Astrocyte (in vitro differentiated cells and primary cell): ENCODE measurements around the gene ADD3. TPM values are rescaled to one million over a fixed set of nuclear protein-coding genes. Genes with fewer than 3 reads are reported as not detected.
A peak's percentile ranks its signal among the peaks of the same experiment; 100 is the strongest.

Source experiments
- DNase-seq: peaks from one replicate; pipeline ENCODE4 v3.0.0-alpha.2; 2010; ENCODE audit warnings: low read depth
- FAIRE-seq: peaks from 2 replicates; lab custom pipeline; 2011; peaks lifted over from hg19 to GRCh38; lab: Jason Lieb, UNC
- H2AFZ ChIP-seq: 2 replicates; pipeline ENCODE4 v1.6.0; 2012; ENCODE audit warnings: low read depth, low read length, inconsistent platforms
- H3K27ac ChIP-seq: 2 replicates; pipeline ENCODE4 v1.5.1; 2011; ENCODE audit warnings: low read depth, low read length, inconsistent platforms
- H3K27me3 ChIP-seq: 2 replicates; pipeline ENCODE4 v1.6.0; 2011; ENCODE audit warnings: low read length, inconsistent platforms; ENCODE audit not compliant: insufficient read depth
- H3K36me3 ChIP-seq: 2 replicates; pipeline ENCODE4 v1.5.1; 2011; ENCODE audit warnings: low read length, inconsistent platforms; ENCODE audit not compliant: insufficient read depth
- H3K4me1 ChIP-seq: 2 replicates; pipeline ENCODE4 v1.5.1; 2011; ENCODE audit warnings: low read length, inconsistent platforms; ENCODE audit not compliant: insufficient read depth
- H3K4me2 ChIP-seq: 2 replicates; pipeline ENCODE4 v1.6.0; 2012; ENCODE audit warnings: low read length, inconsistent platforms
- H3K4me3 ChIP-seq: 2 replicates; pipeline ENCODE4 v1.5.1; 2011; ENCODE audit warnings: low read depth, mild to moderate bottlenecking, low read length, inconsistent platforms; ENCODE audit not compliant: insufficient read depth
- H3K79me2 ChIP-seq: 2 replicates; pipeline ENCODE4 v1.6.0; 2012; ENCODE audit warnings: mild to moderate bottlenecking, low read length, inconsistent platforms; ENCODE audit not compliant: insufficient read depth
- H3K9ac ChIP-seq: 2 replicates; pipeline ENCODE4 v1.6.0; 2012; ENCODE audit warnings: mild to moderate bottlenecking, low read length, inconsistent platforms
- H3K9me3 ChIP-seq: 2 replicates; pipeline ENCODE4 v1.5.1; 2012; ENCODE audit warnings: low read depth, mild to moderate bottlenecking, low read length, inconsistent platforms; ENCODE audit not compliant: insufficient read depth
- H4K20me1 ChIP-seq: 2 replicates; pipeline ENCODE4 v1.6.0; 2012; ENCODE audit warnings: low read length, inconsistent platforms; ENCODE audit not compliant: insufficient read depth
- H3K27ac Mint-ChIP-seq: one replicate; pipeline ENCODE4 v1.8.0; 2021; ENCODE audit warnings: mild to moderate bottlenecking, mixed read lengths; ENCODE audit not compliant: unreplicated experiment
- H3K27me3 Mint-ChIP-seq: one replicate; pipeline ENCODE4 v1.8.0; 2021; ENCODE audit warnings: low read depth, mixed read lengths; ENCODE audit not compliant: unreplicated experiment
- H3K36me3 Mint-ChIP-seq: one replicate; pipeline ENCODE4 v1.8.0; 2021; ENCODE audit warnings: low read depth, mixed read lengths; ENCODE audit not compliant: unreplicated experiment
- H3K4me1 Mint-ChIP-seq: one replicate; pipeline ENCODE4 v1.8.0; 2021; ENCODE audit warnings: low read depth, mixed read lengths; ENCODE audit not compliant: unreplicated experiment
- H3K4me3 Mint-ChIP-seq: one replicate; pipeline ENCODE4 v1.8.0; 2021; ENCODE audit warnings: mild to moderate bottlenecking, moderate library complexity, mixed read lengths; ENCODE audit not compliant: unreplicated experiment
- H3K9me3 Mint-ChIP-seq: one replicate; pipeline ENCODE4 v1.8.0; 2021; ENCODE audit warnings: mild to moderate bottlenecking, mixed read lengths; ENCODE audit not compliant: unreplicated experiment
- EZH2 ChIP-seq: IDR thresholded peaks from 2 replicates; pipeline ENCODE4 v1.6.1; 2012; ENCODE audit warnings: mild to moderate bottlenecking, low read length, inconsistent platforms; ENCODE audit not compliant: insufficient read depth
- total RNA-seq: library from RNA; stranded (reverse); gene quantifications from 2 replicates; pipeline ENCODE4 v1.2.1, GENCODE V29; 2021
- TF ChIP-seq, protein P1 (sequence below): IDR thresholded peaks from 2 replicates; pipeline ENCODE4 v1.5.1; 2011; ENCODE audit warnings: low read depth, mild to moderate bottlenecking, inconsistent platforms, low read length, moderate library complexity; ENCODE audit not compliant: insufficient read depth

The ADD3 gene
- total RNA-seq, 1 donor from 2014 or later, result 127 TPM

DNA sequence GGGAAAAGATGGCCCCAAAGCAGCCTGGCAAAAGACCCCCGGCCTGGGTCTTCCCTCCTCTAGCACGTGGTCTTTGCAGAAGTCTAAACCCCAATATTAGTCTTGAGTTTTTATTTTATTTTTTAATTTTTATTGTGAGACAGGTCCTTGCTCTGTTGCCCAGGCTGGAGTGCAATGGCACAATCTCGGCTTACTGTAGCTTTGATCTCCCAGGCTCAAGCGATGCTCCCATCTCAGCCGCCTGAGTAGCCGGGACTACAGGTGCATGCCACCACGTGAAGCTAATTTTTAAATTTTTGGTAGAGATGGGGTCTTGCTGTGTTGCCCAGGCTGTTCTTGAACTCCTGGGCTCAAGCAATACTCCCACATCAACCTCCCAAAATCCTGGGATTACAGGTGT, 159.4 kb downstream of the ADD3 start:
- no peak overlapping the region for H3K27ac Mint-ChIP-seq
- Histone ChIP-seq H3K9ac (no peak overlapping the region), H3K9me3 (no peaks in the 10 kb centered on the region), H3K79me2 (no peaks in the 10 kb centered on the region), H3K4me3 (no peak overlapping the region), H3K27ac (no peak overlapping the region), H3K36me3 (no peaks in the 10 kb centered on the region), H3K4me1 (no peaks in the 10 kb centered on the region), H2AFZ (no peak overlapping the region), H4K20me1 (no peaks in the 10 kb centered on the region), H3K27me3 (peaks cover 44% of the 10 kb centered on the region), H3K4me2 (no peak overlapping the region)
- FAIRE-seq (no peak), DNase-seq (no peak)
- no peak for TF ChIP-seq EZH2
- TF ChIP-seq, protein P1, sequence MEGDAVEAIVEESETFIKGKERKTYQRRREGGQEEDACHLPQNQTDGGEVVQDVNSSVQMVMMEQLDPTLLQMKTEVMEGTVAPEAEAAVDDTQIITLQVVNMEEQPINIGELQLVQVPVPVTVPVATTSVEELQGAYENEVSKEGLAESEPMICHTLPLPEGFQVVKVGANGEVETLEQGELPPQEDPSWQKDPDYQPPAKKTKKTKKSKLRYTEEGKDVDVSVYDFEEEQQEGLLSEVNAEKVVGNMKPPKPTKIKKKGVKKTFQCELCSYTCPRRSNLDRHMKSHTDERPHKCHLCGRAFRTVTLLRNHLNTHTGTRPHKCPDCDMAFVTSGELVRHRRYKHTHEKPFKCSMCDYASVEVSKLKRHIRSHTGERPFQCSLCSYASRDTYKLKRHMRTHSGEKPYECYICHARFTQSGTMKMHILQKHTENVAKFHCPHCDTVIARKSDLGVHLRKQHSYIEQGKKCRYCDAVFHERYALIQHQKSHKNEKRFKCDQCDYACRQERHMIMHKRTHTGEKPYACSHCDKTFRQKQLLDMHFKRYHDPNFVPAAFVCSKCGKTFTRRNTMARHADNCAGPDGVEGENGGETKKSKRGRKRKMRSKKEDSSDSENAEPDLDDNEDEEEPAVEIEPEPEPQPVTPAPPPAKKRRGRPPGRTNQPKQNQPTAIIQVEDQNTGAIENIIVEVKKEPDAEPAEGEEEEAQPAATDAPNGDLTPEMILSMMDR, result no peak
- H3K4me3 Mint-ChIP-seq, result no peak overlapping the region
- no peaks in the 10 kb centered on the region for H3K4me1 Mint-ChIP-seq
- H3K27me3 Mint-ChIP-seq, result peaks cover 82% of the 10 kb centered on the region
- peaks cover 4% of the 10 kb centered on the region for H3K9me3 Mint-ChIP-seq
- no peaks in the 10 kb centered on the region for H3K36me3 Mint-ChIP-seq

DNA sequence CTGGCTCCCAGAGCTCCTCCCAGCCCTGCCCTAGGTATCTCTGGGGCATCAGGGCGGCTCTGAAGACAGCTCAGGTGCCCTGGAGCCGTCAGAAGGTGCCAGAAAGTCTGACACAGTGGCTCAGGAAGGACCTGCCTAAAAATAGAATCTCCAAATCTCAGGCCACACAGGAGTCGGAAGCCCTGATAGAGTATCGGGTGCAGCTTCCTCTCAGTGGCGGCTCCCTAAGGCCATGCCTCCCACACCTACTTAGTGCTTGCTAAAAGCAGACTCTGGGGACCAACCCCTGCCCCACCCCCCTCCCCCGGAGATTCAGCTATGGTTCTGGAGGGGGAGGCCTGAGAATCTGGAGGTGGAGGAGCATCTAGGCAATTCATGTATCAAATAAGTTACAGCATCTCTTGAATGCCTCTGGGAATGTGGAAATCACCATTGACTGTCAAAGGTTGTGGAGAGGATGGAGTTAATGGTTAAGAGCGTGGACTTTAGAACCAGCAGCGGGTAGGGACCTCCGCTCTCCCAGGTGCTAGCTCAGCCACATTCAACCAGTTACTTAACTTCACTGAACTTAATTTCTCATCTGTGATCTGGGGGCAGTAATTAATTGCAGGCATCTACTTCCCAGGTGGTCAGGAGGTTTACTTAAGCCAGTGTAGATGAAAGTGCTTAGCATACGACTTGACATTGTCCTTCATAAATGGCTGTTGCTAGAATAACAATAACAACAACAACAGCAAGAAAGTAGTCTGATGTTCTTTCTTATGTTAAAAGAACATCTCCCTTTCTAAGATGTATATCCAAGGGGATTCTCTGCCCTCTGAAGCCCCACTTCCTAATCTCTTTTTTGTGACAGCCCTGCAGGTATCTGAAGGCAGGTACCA, 161.1 kb downstream of the ADD3 start:
- H3K79me2 ChIP-seq, result no peaks in the 10 kb centered on the region
- no peak overlapping the region for H3K9ac ChIP-seq
- Mint-ChIP-seq H3K9me3 (peaks cover 4% of the 10 kb centered on the region), H3K27me3 (peaks cover 69% of the 10 kb centered on the region), H3K4me3 (no peak overlapping the region), H3K36me3 (no peaks in the 10 kb centered on the region), H3K27ac (no peak overlapping the region), H3K4me1 (no peaks in the 10 kb centered on the region)
- H3K4me2 ChIP-seq, result no peak overlapping the region
- no peak overlapping the region for H2AFZ ChIP-seq
- no peak overlapping the region for H3K27ac ChIP-seq
- FAIRE-seq (no peak), DNase-seq (no peak)
- H3K27me3 ChIP-seq, result peaks cover 42% of the 10 kb centered on the region
- no peaks in the 10 kb centered on the region for H3K36me3 ChIP-seq
- TF ChIP-seq, protein P1, result no peak
- TF ChIP-seq EZH2, result no peak
- no peaks in the 10 kb centered on the region for H3K4me1 ChIP-seq
- no peaks in the 10 kb centered on the region for H3K9me3 ChIP-seq
- no peaks in the 10 kb centered on the region for H4K20me1 ChIP-seq
- no peak overlapping the region for H3K4me3 ChIP-seq

DNA sequence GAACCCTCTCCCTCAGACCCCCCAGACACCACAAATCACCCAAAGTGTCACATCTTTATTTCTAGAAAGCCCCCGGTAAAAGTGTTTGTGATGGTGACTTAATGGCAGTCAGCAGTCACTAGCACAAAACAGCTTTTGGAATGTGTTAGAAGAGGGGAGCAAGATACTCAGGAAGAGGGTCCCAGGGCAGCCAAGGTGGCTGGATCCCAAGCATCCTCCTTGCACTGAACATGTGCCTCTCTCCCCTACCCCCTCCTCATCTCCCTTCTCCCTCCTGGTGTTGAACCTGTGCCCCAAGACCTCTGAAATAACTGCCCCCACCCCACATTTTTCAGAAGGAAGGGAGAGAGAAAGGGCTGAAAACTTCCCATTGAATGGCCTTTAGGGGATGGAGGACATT, 161.8 kb downstream of the ADD3 start:
- Histone ChIP-seq H2AFZ (no peak overlapping the region), H3K27ac (no peak overlapping the region), H3K4me2 (no peak overlapping the region), H3K9ac (no peak overlapping the region), H3K36me3 (no peaks in the 10 kb centered on the region), H3K27me3 (peaks cover 38% of the 10 kb centered on the region), H3K9me3 (no peaks in the 10 kb centered on the region), H3K4me3 (no peak overlapping the region), H4K20me1 (no peaks in the 10 kb centered on the region), H3K79me2 (no peaks in the 10 kb centered on the region), H3K4me1 (no peaks in the 10 kb centered on the region)
- H3K9me3 Mint-ChIP-seq, result peaks cover 4% of the 10 kb centered on the region
- H3K36me3 Mint-ChIP-seq, result no peaks in the 10 kb centered on the region
- no peak overlapping the region for H3K4me3 Mint-ChIP-seq
- DNase-seq (no peak), FAIRE-seq (no peak)
- H3K27ac Mint-ChIP-seq, result peak overlapping the region; percentile 26
- H3K4me1 Mint-ChIP-seq, result no peaks in the 10 kb centered on the region
- peaks cover 62% of the 10 kb centered on the region for H3K27me3 Mint-ChIP-seq
- no peak for TF ChIP-seq EZH2
- TF ChIP-seq, protein P1, result no peak
